GM18520 (cell line): ENCODE results near the gene LSM3.

ENCODE experiments used
- ATAC-seq: cut with Tn5 transposase; IDR thresholded peaks from one replicate; pipeline ENCODE4 v1.9.1; 2021; ENCODE audit not compliant: unreplicated experiment

The LSM3 gene

DNA sequence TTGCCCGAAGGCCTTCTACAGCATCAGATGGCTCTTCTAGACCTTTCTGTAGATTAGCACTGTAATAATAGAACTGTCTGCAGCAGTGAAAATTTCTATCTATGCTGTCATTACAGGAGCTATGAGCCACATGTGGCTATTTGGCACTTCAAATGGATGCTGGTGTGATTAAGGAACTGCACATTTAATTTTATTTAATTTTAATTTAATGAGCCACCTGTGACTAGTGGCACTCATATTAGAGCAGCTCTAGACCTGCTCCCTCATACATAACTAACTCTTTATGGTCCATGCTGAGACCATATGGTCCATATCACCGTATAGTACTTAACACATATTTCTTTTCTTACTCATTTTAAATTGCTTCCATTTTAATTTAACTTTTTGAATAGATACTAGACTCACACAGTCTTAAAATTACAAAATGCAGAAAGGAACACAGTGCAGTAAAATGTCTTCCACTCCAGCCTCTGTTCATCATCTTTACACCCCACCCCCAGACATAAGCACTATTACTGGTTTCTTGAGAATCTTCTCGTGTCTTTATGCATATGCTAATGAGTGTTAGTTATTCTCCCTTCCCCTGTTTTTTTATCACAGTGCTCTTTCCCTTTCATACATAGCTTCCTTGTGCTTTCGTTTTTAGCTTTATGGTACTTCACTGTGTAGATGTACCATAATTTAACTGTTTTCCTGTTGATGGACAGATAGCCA, 9.6 kb downstream of the LSM3 start:
- ATAC-seq, result no peak

DNA sequence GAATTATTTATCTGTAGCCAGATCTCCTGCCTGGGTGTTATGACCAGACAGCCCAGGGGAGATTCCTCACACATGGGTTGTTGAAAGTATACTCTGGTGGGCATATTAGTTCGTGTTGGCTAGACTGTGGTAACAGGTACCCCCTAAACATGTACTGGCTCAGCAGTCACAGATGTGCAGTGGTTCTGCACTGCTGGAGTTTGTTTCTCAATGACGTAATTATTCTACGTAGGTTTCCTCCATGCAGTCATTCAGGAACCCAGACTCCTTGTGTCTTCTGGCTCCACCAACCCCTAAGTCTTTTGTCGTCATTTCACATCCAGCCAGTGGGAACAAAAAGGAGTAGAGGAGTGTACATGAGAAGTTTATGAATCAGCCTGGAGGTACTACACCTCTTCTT, 16.2 kb downstream of the LSM3 start:
- ATAC-seq, result no peak

DNA sequence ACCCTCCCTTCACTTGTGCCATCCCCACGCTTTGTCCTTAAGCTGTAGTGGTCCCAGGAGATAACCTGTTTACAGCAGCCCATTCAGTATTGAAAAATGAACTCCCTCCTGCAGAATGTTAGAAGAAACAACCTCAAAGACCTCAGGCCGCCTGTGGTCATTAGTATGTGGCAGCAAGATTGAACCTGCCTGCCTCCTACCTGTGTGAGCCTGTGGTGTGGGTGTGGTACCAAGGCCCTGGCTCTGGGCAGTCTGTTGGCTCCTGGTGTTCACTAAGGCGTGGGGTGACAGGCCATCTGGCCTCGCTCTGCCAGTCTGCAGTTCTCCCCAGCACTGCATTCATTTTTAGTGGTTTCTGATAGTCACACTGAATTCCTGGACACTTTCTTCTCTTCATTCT, 21.0 kb downstream of the LSM3 start:
- no peak for ATAC-seq

DNA sequence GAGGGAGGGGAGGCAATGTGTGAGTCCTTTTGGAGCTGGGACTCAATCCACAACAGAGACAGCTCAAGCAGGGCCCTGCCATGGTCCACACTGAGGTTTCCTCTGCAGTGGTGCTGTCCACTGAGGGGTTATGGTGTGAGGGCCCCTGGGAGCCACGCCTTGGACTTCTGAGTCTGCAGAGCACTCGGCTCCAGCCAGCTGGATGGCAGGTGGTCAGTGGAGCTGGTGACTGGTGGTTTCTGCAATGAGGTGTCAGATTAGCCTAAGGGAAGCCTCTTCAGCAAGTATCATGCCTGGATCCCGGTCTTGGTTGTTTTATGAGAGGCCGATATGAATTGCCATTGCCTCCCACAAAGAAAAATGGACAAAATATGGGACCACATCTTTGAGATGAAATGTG, 21.7 kb downstream of the LSM3 start:
- no peak for ATAC-seq

DNA sequence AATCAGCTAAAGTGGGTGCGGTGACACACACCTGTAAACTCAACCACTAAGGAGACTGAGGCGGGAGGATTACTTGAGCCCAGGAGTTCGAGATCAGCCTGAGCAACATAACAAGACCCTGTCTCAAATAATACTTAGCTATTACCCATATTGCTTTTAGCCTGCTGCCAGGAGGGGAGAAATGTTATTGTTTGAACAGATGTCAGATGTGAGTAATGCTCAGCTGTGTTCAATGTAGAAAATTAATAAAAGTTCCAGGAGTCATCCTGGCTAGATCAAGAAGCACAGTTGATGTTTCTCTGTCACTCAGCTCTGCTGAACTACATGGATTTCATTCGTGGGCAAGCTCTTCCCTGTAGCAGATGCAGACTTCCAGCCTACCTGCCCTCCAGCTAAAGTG, 22.2 kb downstream of the LSM3 start:
- ATAC-seq, result no peak

DNA sequence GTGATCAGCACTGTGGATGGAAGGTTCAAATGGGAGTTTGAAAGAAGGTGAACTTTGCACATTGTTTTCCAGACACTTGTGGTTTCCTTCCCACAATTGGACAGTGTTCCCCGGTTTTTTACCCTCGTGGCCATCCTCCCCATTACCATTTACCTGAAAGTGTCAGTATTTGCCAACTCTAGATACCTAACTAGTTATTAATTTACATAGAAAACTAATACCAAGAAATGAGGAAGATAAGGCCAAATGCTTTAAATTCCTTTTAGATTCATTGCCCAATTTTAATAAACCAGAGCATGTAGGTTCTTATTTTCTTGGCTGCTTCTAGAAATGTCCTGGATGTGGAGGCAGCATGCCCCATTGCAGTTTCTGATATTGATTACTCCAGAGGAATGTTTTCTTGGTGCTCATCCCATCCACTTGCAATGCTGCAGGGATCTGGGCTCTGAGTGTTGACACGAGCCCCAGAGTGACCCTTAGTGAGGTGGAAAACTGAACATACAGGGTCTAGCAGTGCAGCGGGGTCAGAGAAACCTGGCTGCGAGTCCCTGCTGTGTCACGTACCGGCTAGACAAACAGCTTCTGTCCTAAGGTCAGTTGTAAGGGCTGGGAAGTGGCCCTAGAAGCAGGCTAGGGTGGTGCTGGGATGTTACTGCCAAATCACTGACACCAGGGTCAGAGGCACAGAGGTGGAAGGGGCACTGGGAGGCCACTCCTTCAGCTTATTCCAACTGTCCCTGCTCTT, 23.5 kb downstream of the LSM3 start:
- no peak for ATAC-seq

DNA sequence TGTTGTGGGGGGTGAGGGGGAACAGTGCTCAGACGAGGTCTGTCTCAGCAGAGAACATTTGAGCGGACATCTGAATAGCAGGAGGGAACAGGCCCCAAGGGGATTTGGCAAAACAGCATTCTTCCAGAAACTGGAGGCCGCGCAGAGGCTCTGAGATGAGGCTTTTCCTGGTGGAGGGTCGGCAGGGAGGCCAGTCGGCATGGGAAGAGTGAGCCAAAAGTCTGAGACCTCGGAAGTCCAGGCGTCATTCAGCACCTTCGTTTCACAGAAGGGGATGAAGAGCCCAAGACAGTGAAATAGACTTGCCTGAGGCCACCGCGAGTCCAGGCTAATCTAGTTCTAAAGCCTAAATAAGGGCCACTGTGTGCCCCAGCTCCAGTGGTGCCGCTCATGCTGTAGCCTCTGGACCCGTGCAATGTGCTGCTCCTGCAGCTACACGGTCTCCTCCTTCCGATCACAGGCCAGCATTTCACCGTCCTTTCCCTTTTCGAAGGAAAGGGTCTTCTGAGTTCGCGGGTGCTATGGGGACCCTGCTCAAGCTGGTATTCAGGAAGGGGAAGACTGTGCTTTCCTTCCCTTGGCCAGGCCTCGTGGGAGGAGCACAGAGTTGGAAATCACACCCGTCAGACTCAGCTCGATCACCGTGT, 24.4 kb downstream of the LSM3 start:
- ATAC-seq, result no peak

DNA sequence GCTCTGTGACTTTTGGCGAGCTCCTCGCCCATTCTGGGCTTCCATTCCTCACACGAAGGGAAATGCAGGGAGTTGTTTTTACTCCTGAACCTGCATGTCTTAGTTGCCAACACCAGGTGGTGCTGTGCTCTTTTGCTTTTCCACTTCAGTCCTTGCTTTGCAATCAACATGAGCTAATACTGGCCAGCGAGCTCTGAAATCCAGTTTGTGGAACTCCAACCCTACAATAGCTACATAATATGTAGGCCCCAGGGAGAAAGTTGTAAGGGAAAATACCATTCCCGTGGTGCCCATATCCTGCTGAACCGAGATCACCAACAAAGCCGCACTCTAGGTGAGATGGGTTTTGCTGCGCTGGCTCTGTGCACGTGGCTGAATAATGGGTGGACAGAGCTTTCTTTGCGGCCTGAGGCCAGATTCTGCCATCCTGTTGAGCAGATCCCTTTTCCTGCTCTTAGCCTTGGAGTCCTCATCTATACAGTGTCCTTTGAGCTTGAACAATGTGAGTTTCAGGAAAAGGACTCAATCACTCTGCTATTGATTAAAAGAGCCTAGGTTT, 25.0 kb downstream of the LSM3 start:
- ATAC-seq, result no peak

DNA sequence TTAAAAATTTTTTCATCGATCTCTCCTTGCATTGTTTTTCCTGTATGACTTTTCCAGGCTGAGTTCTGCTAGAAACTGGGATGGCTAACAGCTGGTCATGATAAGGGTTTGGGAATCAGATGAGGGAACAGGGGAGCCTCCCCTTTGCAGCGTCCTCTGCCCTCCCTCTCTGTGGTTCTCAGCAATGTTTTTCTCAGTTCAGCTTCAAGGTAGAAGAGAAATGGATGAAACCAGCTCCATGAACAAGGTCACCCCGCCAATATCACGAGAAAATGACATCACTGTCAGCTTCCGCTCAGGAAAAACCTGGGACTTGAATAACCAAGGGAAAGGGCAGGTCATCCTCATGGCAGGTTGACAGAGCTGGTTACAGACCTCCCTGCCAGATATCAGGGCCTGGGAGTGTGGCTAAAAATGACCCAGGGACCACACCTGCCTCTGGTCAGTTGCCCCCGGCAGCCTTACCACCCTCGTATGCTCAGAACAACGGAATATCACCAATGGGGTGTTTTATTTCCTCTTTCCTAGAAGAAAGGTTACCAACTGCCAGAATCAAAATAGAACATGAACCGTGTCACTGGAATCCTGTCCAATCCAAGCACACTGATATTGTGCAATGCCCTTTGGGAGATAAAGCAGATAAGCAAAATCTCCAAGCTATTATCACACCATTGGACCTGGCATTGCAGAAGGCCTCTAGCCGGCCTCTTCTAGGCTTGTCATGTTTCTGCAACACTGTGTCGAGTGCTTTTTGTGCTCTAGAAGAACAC, 26.1 kb downstream of the LSM3 start:
- no peak for ATAC-seq

DNA sequence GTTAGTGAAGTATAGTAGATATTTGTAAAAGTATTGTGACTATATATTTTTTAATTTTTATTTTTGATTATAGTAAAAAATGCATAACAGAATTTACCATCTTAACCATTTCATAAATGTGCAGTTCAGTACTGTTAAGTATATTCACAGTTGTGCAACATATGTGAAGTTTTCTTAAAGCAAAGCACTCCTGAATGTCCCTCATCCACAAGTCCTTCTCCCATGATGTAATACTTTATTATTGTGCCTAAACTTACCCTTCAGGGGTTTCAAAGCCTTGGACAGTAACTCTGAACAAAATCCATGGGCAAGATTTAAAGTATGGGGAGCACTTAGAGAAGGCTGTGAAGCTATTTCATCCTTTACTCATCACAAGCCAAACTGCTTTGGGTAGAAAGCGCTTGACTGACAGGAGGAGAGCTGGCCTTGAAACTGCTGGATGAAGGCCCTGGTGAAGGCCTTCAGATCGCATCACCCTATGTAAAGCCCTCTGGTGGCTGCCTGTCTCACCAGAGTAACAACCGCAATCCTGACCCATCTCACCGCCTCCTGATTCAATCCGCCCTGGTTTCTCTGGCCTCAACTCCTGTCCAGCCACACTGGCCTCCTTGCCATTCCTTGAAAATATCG, 28.0 kb downstream of the LSM3 start:
- ATAC-seq, result no peak

DNA sequence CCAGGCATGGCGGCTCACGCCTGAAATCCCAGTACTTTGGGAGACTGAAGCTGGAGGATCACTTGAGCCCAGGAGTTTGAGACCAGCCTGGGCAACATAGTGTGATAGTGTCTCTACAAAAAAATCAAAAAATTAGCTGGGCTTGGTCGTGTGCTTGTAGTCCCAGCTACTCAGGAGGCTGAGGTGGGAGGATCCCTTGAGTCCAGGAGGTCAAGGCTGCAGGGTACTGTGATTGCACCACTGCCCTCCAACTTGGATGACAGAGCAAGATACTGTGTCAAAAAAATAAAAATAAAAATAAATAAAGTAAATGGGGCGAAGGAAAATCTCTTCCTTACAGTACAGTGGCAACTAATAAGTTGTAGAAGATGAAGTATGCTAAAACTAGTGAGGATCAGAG, 29.6 kb downstream of the LSM3 start:
- no peak for ATAC-seq

DNA sequence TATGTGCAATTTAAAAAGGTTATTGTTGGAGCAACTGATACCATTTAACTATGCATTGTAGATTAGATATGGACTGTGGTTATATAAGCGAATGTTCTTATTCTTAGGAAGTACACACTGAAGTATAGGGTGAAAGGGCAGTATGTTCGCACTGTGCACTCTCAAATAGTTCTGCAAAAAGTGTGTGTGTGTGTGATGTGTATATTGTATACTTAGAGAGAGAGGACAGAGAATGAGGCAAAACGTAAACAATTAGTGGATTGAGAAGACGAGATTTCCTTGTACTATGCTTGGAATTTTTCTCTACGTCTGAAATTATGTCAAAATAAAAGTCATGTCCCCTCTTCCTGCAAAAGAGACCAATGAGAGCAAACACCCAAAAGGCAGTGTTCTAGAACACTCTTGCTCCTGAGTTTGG, 30.4 kb downstream of the LSM3 start:
- no peak for ATAC-seq

DNA sequence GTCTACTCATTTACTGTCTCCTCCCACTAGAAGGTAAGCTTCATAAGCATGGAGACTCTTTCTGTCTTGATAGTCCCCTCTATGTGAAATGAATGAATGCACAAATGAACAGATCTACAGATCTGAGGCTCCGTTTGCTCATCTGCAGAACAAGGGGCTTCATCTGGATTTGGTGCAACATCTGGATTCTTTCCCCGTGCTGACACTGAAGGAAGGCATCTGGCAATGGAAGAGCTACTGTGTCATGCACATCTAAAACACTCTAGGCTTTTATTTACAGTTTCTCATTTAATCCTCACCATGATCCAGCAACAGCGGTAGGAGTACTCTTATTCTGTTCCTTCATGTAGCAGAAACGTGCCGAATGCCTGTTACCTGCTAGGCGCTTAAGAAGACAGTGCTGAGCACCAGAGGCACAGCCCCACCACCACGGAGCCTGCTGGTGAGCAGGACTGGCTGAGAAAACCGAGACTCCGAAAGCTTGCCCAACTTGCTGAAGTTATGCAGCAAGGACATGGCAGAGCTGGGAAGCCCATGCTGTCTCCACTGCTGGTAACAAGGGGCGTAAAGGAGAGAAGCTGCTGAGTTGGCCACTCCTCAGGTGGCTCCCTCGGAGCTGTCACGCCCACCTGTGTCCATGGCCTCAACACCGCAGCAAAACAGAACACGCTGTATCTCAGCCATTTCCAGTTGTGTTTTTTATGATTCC, 31.1 kb downstream of the LSM3 start:
- ATAC-seq, result no peak

DNA sequence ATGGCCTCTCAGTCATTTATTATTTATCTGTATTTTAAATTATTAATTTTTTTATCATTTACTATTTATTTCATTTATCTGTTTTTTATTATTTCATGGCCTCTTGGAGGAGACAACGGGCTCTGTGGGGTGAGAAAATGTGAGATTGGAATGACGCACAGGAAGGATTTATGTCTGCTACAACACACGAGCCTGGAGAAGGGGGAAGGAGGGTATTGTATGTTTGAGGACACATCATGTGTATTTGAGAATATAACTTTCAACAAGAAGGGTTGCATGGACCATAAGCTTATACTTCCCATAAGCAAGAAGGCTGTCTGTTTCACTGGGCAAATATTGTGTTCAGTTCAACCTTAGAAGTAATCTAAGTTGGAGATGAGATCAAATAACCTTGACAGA, 31.7 kb downstream of the LSM3 start:
- no peak for ATAC-seq

DNA sequence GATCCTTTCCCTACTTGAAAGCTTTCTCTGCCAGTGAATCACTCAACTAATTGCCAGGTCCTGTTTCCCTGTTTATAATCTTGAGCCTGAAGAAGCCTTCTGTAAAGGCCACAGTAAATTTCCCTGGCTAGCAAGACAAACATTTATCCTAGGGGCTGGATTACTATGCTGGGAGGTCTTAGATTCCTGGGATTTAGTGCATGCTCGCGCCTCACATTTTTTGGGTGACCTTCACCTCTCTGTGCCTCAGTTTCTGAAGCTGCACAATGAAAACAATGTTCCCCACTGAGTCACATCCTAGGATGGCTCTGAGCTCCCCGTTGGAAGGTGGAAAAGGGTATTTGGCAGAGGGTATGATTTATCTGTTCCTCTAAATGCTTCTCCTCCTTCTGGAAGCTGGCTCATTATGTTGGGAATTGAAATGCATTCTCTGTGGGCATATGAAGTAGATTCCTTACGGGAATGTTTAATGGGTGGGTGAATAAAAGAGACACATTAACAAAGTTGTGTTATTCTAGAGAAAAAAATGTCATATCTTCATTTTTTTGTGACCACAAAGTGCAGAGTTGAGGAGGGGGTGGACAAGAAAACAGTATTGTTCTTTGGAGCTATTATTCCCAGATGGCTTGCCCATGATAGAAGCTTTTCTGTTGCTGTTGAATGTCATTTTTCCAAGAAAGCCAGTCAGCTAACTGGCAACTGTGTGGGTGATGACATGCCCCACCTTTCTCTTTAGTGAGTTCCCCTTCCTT, 32.4 kb downstream of the LSM3 start:
- no peak for ATAC-seq

DNA sequence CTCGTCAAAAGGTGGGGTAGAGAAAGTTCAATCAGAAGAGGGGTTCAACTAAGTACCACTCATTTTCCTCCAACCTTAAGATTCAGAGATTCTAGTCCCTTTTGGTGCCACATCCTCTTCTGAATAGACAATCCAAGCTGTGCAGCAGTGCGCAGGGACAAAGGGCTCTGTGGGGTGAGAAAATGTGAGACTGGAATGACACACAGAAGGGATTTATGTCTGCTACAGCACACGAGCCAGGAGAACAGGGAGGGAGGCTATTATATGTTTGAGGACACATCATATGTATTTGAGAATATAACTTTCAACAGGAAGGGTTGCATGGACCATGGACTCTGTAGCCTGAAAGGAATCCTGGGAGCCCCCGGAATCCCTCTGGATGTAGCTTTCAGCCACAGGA, 33.0 kb downstream of the LSM3 start:
- ATAC-seq, result no peak

DNA sequence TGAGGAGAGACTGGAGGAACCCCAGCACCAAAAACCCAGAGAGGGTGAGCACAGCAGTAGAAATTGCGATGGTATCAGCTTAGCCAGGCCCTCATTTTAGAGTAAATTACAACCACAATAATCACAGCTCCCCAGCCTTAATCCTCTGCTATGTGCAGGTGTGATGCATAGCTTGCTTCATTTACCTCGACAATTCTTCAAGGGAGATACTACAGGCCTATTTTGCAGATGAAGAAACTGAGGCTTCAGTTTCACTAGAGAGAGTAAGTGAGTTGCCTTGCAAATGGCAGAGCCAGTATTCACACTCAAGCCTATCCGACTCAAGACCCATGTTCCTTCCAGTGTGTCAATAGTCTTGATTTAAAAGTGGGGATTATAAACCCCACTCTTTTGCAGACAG, 33.4 kb downstream of the LSM3 start:
- no peak for ATAC-seq

DNA sequence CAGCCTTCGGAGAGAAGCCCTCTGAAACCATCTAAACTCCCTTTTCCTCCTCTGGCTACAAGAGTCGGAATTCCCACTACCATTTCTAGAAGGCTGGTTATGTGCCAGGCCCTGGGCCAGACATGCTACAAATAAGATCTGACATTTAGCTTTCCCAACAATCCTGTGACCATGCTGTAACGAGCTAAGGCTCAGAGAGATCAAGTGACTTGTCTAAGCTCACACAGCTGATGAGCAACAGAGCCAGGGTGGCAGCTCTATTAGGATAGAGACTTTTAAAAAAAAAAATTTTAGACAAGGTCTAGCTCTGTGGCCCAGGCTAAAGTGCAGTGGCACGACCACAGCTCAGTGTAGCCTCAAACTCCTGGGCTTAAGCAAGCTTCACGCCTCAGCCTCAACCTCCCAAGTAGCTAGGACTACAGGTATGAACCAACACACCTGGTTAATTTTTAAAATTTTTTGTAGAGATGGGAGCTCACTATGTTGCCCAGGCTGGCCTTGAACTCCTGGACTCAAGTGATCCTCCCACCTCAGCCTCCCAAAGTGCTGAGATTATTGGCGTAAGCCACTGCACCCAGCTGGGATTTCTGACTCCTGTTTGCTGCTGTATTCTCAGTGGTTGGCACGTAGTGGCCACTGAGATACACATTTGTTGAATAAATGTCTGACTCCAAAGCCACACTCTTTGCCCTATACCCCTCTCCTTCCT, 34.6 kb downstream of the LSM3 start:
- no peak for ATAC-seq

DNA sequence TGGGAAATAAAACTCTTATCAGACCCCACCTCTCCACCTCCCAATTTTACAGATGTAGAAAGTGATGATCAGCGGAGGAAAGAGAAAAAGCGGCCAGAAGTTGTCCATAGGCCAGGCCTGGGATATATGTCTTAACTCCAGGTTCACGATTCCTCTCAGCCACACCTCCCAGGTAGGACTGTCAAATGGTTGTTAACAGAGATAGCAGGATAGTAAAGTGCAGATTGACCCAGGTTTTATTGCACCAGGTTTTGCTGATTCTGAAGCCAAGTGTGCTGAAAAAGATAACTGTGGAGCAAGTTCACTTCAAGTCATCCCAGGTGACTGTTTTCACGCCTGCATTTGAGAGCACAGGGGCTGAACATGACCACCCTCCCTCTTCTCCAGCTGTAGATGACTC, 36.1 kb downstream of the LSM3 start:
- ATAC-seq, result no peak
